Muscle of arm (tissue), 12 donors: ENCODE measurements around the gene ACP7. TPM values are rescaled to one million over a fixed set of nuclear protein-coding genes. Genes with fewer than 3 reads are reported as not detected.
"Not testable (repeated sequence)": the region's sequence is repeated elsewhere in the genome, so short reads cannot be mapped to it uniquely, and the experiment has no call there.

Experiments
- DNase-seq: peaks from one replicate; pipeline ENCODE4 v3.0.0-alpha.2; 2013
- polyA plus RNA-seq, 12 donors: library from polyadenylated mRNA; unstranded; fragments of 120-200 nt; gene quantifications; one replicate each; pipeline ENCODE4 v1.2.1, GENCODE V29; 2013; ENCODE audit not compliant: insufficient read length in 12 of 12

The ACP7 gene
- polyA plus RNA-seq, 12 donors, result 0.07 to 0.30 (median 0.13) TPM; not detected in 3

DNA sequence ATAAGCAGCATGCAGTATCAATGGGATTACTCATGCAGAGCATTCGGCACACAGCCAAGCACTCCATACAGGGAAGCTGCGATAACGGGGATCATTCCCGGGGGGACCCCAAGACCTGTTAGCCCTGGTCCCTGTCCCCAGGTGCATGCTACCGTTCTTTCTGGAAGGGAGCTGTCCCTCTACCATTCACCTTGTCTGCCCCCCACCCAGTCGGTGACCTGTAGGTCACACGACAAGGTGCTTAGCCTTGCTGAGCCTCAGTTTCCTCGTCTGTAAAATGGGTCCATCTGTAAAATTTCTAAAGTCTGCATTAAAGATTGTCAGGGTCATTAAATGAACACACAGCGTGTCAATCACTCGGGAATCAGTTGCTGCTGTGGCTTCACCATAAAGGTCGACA lies 6.8 kb upstream of the ACP7 start:
- no peak for DNase-seq

DNA sequence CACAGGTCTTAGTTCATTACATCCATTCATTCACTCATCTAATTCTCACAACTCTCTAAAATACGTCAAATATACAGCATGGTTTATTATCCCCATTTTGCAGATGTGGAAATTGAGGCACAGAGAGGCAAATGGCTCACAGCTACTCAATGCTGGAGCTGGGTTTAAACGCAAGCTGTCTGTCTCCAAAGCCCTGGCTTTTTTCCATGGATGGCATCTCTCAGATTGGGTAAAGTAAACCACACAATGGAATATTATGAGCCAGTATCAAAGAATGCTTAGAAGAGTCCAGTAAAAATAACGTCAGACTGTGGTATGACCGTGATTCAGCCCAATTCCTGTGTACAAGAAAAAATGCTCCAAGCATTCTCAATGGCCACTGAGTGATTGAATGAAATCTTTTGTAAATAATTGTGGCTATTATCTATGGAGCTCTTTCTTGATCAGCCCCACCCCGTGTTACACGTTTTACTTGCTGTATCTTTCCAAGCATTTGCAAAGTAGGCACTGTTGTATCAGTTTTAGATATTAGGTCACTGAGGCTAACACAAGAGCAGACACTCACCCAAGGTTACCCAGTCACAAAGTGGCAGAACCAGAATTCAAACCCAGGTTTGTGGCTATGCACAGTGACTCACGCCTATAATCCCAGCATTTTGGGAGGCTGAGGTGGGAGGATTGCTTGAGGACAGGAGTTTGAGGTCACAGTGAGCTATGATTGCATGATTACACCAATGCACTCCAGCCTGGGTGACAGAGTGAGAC lies 5.5 kb upstream of the ACP7 start:
- no peak for DNase-seq

DNA sequence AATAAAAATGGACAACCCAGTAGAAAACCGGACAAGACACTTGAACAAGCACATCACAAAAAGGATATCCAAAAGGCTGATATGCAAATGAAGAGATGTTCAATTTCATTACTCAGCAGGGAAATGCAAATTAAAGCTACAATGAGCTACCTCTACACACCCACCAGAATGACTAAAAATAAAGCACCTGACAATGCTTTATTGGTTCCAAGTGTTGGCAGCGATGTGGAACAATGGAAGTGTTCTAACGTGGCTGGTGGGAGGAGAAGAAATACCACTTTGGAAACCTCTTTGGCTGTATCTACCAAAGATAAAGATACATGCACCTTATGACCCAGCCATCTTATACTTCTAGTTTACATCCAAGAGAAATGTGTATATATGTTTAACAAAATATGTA lies 3.7 kb upstream of the ACP7 start:
- no peak for DNase-seq

DNA sequence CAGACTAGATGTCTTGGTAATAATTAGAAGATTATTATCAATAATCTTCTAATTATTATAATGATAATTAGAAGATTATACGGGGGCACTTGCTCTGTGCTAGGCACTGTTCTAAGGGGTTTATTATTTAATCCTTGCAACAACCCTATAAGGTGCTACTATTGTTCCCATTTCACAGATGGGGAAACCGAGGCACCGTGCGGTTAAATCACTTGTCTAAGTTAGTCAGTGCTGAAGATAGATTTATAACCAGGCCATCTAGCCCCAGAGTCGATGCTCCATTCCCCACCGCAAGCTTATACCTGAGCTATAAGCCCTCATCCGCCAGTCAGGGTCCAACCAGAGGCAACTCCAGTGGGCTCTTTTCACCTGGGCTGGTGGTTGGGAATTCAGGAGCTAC lies 2.0 kb upstream of the ACP7 start:
- DNase-seq, result no peak

DNA sequence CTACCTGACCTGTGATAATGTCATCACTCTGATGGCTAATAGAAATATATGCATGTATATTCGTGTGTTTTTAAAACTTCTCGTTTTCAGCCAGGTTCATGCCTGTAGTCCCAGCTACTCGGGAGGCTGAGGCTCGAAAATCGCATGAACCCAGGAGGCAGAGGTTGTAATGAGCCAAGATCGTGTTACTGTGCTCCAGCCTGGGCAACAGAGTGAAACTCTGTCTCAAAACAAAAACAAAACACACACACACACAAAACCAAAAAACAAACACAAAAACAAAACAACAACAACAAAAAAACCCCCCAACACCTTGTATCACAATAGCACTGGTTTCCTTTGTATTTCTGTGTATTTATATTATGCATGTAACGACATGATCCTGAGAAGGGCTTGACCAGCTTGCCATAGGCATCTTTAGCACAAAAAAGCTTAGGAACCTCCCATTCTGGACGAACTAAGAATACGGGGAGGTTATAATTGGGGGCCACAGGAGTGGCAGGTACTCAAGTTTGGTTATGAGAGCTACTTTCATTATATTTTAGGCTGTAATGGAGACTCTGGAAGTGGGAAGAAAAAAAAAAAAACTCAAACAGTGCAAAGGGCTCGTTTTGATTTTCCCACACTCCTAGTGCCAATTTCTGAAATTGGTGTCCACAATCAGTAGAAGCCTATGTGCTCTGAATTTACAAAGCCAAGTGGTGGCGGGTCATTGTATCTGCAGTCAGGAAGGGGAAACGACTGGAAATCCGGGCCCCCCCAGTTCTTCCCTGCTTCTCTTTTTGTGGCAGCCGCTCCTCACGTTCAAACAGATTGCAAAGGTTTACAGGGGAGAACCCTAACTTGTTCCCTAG lies 1.2 kb upstream of the ACP7 start:
- DNase-seq, result no peak

DNA sequence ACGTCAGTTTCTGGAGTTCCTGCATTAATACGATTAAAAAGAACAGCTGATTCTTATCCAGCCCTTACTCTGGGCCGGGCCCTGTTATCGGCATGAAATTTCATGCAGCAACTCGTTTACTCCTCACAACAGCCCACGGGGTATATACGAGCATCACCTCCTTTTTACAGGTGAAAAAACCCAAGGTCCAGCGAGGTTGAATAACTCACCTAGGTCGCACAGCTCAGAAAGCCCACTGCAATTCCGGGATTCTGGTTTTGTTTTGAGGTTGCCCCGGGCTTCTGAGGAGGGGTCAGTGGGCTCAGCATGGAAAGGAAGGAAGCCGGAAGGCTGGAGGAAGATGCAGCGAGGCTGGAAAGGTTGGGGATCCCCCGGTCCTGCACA lies 577 bp upstream of the ACP7 start:
- no peak for DNase-seq

DNA sequence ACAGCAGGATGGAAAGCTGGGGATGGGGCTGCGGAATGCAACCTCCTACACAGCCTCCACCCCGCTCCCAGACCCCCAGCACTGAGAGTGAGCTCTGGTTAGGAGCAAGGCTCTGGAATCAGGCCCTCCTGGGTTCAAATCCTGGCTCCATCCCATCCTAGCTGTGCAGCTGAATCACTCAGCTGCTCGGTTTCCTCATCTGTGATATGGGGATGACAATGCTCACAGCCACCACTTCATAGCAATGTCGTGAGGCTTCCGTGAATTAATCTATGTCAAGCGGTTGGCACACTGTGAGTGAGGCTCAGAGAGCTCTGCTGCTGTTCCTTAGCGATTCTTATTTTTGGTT lies 538 bp downstream of the ACP7 start:
- DNase-seq, result no peak

GRCh38 chr19:39085392-39085791 lies 1.2 kb downstream of the ACP7 start:
- no peak for DNase-seq

DNA sequence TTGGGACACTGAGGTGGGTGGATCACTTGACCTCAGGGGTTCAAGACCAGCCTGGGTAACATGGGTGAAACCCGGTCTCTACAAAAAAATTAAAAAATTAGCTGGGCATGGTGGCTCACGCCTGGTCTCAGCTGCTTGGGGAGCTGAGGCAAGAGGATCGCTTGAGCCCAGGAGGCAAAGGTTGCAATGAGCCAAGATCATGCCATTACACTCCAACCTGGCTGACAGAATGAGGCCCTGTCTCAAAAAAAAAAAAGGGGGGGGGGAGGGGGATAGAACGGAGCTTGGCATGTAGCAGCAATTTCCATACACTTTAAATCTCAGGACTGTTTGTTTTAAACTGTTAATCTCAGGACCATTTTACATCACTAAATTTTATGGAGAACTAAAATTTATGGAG lies 2.2 kb downstream of the ACP7 start:
- DNase-seq, result no peak

DNA sequence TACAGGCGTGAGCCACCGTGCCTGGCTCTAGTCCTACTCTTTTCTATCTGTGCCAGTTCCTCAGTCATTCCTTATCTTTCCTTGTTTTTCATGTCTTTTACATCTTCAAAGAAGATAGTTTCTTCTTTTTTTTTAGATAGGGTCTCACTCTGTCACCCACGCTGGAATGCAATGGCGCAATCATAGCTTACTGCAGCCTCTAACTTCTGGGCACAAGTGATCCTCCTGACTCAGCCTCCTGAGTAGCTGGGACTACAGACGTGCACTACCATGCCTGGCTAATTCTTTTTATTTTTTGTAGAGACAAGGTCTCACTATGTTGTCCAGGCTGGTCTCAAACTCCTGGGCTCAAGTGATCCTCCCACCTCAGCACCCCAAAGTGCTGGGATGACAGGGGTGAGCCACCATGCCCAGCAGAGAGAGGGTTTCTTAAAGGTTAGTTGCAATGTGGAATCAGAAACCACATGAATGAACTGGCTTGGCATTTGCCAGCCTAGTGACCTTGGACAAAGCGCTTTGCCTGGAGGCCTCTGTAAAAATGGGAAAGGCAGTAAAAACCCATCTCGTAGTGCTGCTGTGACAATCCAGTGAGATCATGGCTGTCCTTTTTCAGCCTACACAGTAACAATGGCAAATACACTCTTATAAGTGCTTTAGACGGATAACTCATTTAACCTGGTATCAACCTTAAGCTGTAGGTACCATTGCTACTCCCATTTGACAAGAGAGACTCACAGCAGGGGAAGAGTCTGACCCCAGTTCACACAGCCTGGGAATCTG lies 3.9 kb downstream of the ACP7 start:
- DNase-seq, result no peak

- not testable (repeated sequence) for DNase-seq
These were observed 5.8 kb downstream of the ACP7 start for GRCh38 chr19:39090016-39090415.

- no peak for DNase-seq
These were observed 6.7 kb downstream of the ACP7 start for GRCh38 chr19:39090881-39091280.

GRCh38 chr19:39095799-39096540 lies 11.8 kb downstream of the ACP7 start:
- DNase-seq, result not testable (repeated sequence)

- no peak for DNase-seq
These were observed 13.1 kb downstream of the ACP7 start for GRCh38 chr19:39097299-39097698.

DNA sequence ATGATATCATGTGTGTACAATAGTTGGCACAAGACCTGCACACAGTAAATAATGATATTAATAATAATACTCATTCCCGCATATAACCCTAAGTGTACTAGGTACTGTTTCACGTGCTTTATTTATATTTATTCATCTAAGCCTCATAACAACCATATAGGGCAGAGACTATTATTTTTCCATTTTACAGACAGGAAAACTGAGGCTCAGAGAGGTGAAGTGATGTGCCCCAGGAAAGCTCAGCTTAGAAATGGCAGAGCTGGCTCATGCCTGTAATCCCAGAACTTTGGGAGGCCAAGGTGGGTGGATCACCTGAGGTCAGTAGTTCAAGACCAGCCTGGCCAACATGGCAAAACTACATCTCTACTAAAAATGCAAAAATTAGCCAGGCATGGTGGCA lies 13.6 kb downstream of the ACP7 start:
- DNase-seq, result no peak

DNA sequence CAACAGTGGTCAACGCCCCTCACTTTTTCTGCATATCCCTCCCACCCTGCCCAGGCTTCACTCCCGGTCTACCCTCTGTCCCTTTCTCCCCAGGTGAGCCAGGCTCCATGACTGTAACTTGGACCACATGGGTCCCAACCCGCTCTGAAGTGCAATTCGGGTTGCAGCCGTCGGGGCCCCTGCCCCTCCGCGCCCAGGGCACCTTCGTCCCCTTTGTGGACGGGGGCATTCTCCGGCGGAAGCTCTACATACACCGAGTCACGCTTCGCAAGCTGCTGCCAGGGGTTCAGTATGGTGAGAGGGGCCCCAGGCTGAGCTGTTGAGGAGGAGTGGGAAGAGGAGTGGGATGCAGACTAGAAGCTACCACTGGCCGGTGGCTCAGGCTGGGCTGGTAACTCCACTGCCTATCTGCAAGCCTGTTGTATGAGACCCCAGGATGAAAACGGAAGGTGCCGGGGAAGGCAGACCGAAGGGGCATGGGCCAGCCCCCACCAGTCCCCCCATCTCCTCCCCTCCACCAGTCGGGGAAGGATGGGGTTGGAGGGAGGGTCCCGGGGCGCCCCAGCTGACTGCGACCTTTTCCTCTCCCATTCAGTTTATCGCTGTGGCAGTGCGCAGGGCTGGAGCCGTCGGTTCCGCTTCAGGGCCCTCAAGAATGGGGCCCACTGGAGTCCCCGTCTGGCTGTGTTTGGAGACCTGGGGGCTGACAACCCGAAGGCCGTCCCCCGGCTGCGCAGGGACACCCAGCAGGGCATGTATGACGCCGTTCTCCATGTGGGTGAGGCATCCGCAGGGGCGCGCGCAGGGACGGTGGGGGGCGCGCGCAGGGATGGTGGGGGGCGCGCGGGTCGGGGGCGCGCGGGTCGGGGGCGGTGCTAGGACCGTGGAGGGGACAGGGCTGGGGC lies 14.4 kb downstream of the ACP7 start:
- no peak for DNase-seq

GRCh38 chr19:39099341-39099740 lies 15.2 kb downstream of the ACP7 start:
- DNase-seq, result no peak

DNA sequence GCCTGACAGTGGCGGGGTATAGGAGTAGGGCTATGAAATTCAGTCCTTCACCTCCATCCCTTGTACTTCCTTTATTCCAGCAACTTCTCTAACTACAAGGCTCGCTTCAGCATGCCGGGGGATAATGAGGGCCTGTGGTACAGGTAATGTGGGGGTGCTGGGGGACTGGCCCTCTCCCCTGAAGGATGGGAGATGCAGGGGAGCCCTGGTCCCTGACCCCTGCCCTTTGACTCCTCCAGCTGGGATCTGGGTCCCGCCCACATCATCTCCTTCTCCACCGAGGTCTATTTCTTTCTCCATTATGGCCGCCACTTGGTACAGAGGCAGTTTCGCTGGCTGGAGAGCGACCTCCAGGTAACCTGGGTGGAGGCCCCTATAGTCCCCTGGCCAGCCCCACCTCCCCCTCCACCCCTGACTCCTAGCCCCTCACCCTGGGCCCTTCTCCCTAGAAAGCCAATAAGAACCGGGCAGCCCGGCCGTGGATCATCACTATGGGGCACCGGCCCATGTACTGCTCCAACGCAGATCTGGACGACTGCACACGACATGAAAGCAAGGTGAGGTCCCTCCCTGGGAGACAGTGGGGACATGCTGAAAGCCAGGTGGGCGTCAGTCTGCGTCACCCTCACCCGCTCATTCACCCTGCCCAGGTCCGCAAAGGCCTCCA lies 16.5 kb downstream of the ACP7 start:
- DNase-seq, result no peak

DNA sequence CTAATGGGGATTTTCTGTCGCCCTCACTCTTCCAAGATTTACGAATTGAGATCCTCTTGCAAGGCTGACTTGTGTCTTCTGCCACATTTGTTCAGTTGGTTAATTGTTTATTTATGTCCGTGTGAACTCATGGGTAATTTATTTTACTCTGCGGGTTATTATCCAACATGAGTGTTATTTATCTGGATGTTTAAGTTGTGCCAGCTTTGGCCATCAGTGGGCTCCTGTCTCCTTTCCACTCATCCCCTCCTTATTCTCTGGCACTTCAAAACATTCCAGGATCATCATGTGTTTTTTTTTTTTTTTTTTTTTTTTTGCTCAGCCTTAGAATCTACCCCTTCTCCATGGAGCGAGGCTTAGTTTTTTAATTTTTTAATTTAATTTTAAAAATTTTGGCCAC lies 19.0 kb downstream of the ACP7 start:
- no peak for DNase-seq

DNA sequence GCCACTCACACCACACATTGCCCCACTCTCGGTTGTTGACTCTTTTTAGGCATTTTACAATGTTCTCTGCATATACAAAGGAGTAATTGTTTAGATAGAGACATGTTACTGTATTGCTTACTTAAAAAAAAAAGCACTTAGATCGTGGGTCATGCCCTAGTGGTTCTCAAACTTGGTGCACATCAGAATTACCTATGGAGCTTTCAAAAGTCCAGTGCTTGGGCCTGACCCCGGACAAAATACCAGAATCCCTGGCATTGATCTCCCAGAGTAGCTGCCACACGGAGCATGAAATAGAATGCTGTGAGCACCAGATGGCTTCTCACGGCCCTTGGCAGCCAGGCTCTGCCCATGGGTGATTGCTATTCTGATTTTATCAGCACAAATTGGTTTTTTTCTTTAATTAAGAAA lies 20.0 kb downstream of the ACP7 start:
- DNase-seq, result no peak
